Activated CD8-positive, alpha-beta T cell treated with anti-CD3 and anti-CD28 coated beads for 36 hours (primary cell): ENCODE data around the gene SRPX2. TPM values are rescaled to one million over a fixed set of nuclear protein-coding genes. Genes with fewer than 3 reads are reported as not detected.

ENCODE experiments used
- ATAC-seq: fragments of 200-7000 bp; cut with Tn5 transposase; one replicate; pipeline ENCODE4 v1.10.0; 2021; ENCODE audit warnings: mild to moderate bottlenecking, moderate library complexity
- CTCF ChIA-PET: fragments of 350-600 bp; sonication (Branson Sonifier 250); formaldehyde crosslinking; loops from one replicate; lab custom pipeline; 2021; ENCODE audit warnings: antibody characterized with exemption; lab: Charles Lee
- POLR2A ChIA-PET: fragments of 350-600 bp; sonication (Branson Sonifier 250); formaldehyde crosslinking; loops from one replicate; lab custom pipeline; 2021; ENCODE audit warnings: antibody characterized with exemption; lab: Charles Lee
- DNase-seq: peaks from one replicate; pipeline ENCODE4 v3.0.0-alpha.2; 2020
- H3K27ac Mint-ChIP-seq: one replicate; pipeline ENCODE4 v1.8.0; 2021; ENCODE audit warnings: mild to moderate bottlenecking, mixed read lengths
- H3K27me3 Mint-ChIP-seq: one replicate; pipeline ENCODE4 v1.8.0; 2021; ENCODE audit warnings: mixed read lengths
- H3K36me3 Mint-ChIP-seq: one replicate; pipeline ENCODE4 v1.8.0; 2021; ENCODE audit warnings: low read depth, mixed read lengths
- H3K4me1 Mint-ChIP-seq: one replicate; pipeline ENCODE4 v1.8.0; 2021; ENCODE audit warnings: low read depth, mixed read lengths
- H3K4me3 Mint-ChIP-seq: one replicate; pipeline ENCODE4 v1.8.0; 2021; ENCODE audit warnings: mild to moderate bottlenecking, moderate library complexity, mixed read lengths
- H3K9me3 Mint-ChIP-seq: one replicate; pipeline ENCODE4 v1.8.0; 2021; ENCODE audit warnings: mixed read lengths
- CTCF ChIP-seq: fragments of 200-600 bp; IDR thresholded peaks from one replicate; pipeline ENCODE4 v1.8.0; 2022; ENCODE audit warnings: antibody characterized with exemption, mild to moderate bottlenecking
- intact Hi-C: fragments of 100-400 bp; cut with micrococcal nuclease; formaldehyde crosslinking; loops from one replicate; pipeline ENCODE4 v1.10.0; 2022
- total RNA-seq, 2 experiments: library from RNA; stranded (reverse); gene quantifications; one replicate each; pipeline ENCODE4 v1.2.3, GENCODE V29; 2021

The SRPX2 gene
- total RNA-seq, 2 experiments from 2014 or later: not detected

DNA sequence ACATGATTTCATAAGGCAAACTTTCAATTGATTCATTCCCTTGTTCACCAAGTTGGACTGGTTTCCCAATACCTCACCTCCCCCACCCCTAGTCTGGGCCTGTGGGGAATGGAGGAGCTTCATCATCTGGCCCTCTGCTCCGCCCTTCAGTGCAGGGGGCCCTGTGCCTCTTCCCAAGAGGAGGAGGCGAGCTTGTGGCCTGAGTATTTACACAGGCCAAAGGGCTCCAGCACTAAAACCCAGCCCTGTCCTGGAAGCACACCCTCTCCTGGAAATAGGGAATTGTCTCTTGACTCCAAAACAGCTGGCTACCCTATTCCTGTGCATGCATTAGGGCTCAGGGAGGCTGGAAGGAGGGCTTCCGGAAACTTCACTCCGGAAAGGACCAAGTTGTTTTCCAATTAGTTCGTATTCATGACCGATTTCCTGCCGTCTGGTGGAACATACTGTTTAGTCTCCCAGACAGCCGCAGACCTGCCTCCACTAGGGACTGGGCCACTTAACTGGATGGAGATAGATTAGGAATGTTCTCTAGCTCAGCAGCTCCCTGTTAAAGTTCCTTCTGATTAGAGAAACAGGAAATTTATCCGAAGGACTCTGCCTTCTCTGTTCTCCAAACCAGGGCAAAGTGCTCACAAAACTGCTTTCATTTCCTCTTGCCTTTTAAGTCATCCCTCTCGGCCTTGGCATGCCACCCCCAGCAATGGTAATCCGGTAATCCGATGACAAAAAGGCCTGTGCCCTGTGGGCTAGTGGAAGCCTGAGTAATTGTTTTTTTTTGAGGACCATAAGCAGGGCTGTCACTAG, 5.8 kb downstream of the SRPX2 start:
- DNase-seq (no peak), ATAC-seq (no peak)
- Mint-ChIP-seq H3K4me3 (no peak overlapping the region), H3K27me3 (peaks cover 10% of the 10 kb centered on the region), H3K27ac (no peak overlapping the region), H3K36me3 (no peaks in the 10 kb centered on the region), H3K4me1 (no peaks in the 10 kb centered on the region), H3K9me3 (no peaks in the 10 kb centered on the region)
- no peak for TF ChIP-seq CTCF
- intact Hi-C loops: no loop called here
- POLR2A ChIA-PET: no interaction called here
- CTCF ChIA-PET: interaction anchor here (0.8 kb wide), 1 partner anchor 12 kb away, joined by 3 read pairs; no protein-coding TSS in a partner anchor

- ATAC-seq: no peak
- intact Hi-C loops: no loop called here
- ChIA-PET CTCF (no interaction called here), POLR2A (no interaction called here)
- no peak for DNase-seq
- peaks cover 7% of the 10 kb centered on the region for H3K27me3 Mint-ChIP-seq
- no peak overlapping the region for H3K27ac Mint-ChIP-seq
- no peaks in the 10 kb centered on the region for H3K9me3 Mint-ChIP-seq
- H3K36me3 Mint-ChIP-seq: no peaks in the 10 kb centered on the region
- H3K4me3 Mint-ChIP-seq: no peak overlapping the region
- TF ChIP-seq CTCF: no peak
- H3K4me1 Mint-ChIP-seq: no peaks in the 10 kb centered on the region
These were observed 6.8 kb downstream of the SRPX2 start for GRCh38 chrX:100650841-100651240.

DNA sequence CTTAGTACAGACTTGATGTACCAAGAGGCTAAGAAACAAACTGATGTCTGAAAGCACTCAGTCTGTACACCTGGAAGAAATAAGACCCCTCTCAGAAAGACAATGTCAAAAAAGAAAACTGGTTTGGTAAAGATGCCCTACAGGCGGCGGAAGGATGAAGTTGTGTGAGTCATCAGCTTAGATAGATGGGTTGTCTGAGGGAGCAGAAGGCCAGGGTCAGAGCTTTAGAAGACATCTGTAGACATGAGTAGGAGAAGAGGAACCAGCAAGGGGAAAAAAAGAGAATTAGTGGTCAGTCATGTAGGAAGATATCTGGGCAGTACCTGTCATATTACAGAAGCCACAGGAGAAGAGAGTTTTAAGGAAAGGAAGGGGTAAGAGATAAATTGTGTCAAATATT, 8.3 kb downstream of the SRPX2 start:
- H3K9me3 Mint-ChIP-seq: no peaks in the 10 kb centered on the region
- ChIA-PET CTCF (interaction anchor here (1.5 kb wide), 1 partner anchor 20 kb away, joined by 9 read pairs; no protein-coding TSS in a partner anchor), POLR2A (no interaction called here)
- ATAC-seq (no peak), DNase-seq (no peak)
- no peak overlapping the region for H3K27ac Mint-ChIP-seq
- H3K27me3 Mint-ChIP-seq: peaks cover 5% of the 10 kb centered on the region
- H3K4me3 Mint-ChIP-seq: no peak overlapping the region
- TF ChIP-seq CTCF: no peak
- H3K36me3 Mint-ChIP-seq: no peaks in the 10 kb centered on the region
- no peaks in the 10 kb centered on the region for H3K4me1 Mint-ChIP-seq
- intact Hi-C loops: no loop called here

- Mint-ChIP-seq H3K27me3 (peaks cover 7% of the 10 kb centered on the region), H3K9me3 (no peaks in the 10 kb centered on the region), H3K4me1 (no peaks in the 10 kb centered on the region), H3K36me3 (no peaks in the 10 kb centered on the region), H3K4me3 (no peak overlapping the region), H3K27ac (no peak overlapping the region)
- DNase-seq: no peak
- no peak for ATAC-seq
- ChIA-PET POLR2A (no interaction called here), CTCF (interaction anchor here (1.0 kb wide), 2 partner anchors 17 to 39 kb away, joined by 3 read pairs; no protein-coding TSS in a partner anchor)
- TF ChIP-seq CTCF: no peak
- intact Hi-C loops: no loop called here
These were observed 10.3 kb downstream of the SRPX2 start for GRCh38 chrX:100654261-100654660.

GRCh38 chrX:100658941-100659381, 15.0 kb downstream of the SRPX2 start:
- DNase-seq: no peak
- no peak overlapping the region for H3K27ac Mint-ChIP-seq
- H3K27me3 Mint-ChIP-seq: peaks cover 4% of the 10 kb centered on the region
- H3K4me3 Mint-ChIP-seq: no peak overlapping the region
- TF ChIP-seq CTCF: no peak
- no peak for ATAC-seq
- CTCF ChIA-PET: no interaction called here
- no peaks in the 10 kb centered on the region for H3K9me3 Mint-ChIP-seq
- H3K4me1 Mint-ChIP-seq: no peaks in the 10 kb centered on the region
- no peaks in the 10 kb centered on the region for H3K36me3 Mint-ChIP-seq
- intact Hi-C loops: no loop called here
- POLR2A ChIA-PET: no interaction called here
